GM18861 (cell line): ENCODE results near the gene KLK5.
"Not testable (repeated sequence)": the region's sequence is repeated elsewhere in the genome, so short reads cannot be mapped to it uniquely, and the experiment has no call there.

Experiments used
- ATAC-seq: cut with Tn5 transposase; IDR thresholded peaks from one replicate; pipeline ENCODE4 v1.9.1; 2021; ENCODE audit not compliant: unreplicated experiment

Gene KLK5

DNA sequence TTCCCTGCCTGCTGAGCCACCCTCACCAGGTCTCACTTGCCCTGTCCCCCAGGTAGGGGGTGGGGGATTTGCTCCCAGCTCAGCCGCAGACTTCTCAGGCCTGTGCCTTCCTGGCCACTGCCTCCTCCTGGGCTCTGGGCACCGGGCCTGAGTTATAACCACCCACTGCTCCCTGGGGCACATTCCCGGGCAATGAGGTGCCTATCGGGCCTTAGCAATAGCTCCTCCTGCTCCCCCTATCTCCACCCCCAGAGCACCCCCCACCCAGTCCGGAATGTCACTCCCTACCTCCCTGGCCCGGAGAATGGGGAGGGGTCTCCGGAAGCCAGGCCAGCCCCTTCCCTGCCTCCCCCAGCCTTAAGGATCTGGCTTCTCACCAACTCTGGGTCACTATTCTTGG, at the start of gene KLK5:
KLK5 (minus strand) TSS at position 129 of the 400 bp plus-strand sequence. CDS start 381 bp downstream, outside the sequence.
- ATAC-seq: no peak

DNA sequence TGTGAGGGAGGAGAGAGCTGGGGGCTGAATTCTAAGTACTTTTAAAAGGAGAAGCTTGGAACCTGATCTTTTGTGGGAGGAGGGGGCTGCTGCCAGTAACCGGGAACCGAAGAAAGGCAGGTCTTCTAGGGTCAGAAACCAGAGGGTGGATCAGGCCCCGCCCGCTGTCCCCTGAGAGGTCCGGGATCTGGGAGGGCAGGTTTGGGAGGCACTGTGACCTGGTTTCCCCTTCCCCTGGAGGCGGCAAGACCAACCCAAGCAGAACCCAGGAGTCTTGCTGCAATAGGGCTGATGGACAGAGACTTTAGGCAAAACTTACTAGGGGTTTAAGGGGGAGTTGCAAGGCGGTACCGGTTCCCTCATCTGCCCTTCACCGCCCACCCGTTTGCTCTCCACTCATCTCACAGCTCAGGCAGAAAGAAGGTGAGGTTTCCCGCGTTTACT, 49.3 kb upstream of the KLK5 start:
- ATAC-seq: no peak

GRCh38 chr19:51001515-51001914, 48.7 kb upstream of the KLK5 start, which contains the start of gene KLK8:
Gene KLK8 (minus strand): TSS chr19:51001604. CDS start chr19:51001167, 437 bp downstream.
- ATAC-seq: no peak

DNA sequence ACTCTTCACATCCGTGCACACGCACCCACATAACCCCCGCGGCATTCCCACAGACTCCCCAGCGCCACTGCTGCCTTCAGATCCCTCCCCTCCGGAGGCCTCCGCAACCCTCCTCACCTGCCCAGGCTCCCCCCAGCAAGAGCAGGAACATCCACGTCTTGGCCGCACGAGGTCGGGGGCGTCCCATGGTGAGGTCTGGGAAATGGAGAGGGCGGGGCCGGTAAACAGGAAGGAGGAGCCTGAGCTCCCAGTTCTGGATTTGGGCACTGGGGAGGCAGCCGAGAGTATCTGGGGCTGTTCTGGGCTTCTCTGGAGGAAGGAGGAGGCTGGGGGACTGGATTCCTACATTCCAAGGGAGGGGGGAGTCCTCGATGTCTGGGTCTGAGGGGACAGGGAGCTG, 48.1 kb upstream of the KLK5 start:
- no peak for ATAC-seq

GRCh38 chr19:51000426-51000825, 47.6 kb upstream of the KLK5 start:
- no peak for ATAC-seq

- no peak for ATAC-seq
These were observed 45.8 kb upstream of the KLK5 start for GRCh38 chr19:50998686-50999085.

- ATAC-seq: no peak
These were observed 45.2 kb upstream of the KLK5 start for GRCh38 chr19:50998061-50998460.

DNA sequence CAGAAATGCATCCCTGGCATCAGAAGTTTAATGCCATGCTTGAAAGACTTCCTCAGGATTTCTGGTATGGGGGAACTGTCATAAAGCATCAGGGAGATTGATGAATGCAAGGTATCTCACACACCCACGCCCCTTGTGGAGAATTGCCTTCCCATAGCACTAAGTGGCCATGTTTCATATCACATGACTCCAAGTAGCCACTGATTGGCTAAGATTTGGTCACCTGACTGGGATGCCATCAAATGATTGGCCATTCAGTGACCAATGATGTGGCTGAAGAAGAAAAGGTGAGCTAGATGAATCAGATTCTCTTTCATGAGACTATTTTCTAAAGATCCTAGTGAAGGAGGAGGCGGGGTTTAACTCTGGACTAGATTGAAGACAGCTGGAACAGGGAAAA, 41.3 kb upstream of the KLK5 start:
- no peak for ATAC-seq

- ATAC-seq: no peak
These were observed 39.8 kb upstream of the KLK5 start for GRCh38 chr19:50992666-50993035.

DNA sequence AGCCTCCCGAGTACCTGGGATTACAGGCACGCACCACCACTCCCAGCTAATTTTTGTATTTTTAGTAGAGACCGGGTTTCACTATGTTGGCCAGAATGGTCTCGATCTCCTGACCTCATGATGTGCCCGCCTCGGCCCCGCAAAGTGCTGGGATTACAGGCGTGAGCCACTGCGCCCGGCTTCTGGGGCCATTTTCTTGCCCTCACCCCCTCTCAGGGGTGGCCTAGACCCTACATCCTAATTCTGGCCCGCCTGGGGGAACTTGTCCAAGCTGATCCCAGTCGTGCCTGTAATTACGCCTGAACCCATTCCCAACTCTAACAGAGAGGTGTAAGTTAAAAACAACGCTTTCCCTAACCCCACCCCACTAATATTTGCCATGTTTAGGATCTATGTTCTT, 31.6 kb upstream of the KLK5 start:
- ATAC-seq: not testable (repeated sequence)

GRCh38 chr19:50983625-50984292, 30.9 kb upstream of the KLK5 start, which contains the start of gene KLK7:
Gene KLK7 (minus strand): TSS chr19:50983917. CDS start chr19:50982399, 1,518 bp downstream.
- no peak for ATAC-seq

GRCh38 chr19:50982186-50982585, 29.3 kb upstream of the KLK5 start:
- ATAC-seq: no peak

- ATAC-seq: no peak
These were observed 28.8 kb upstream of the KLK5 start for GRCh38 chr19:50981587-50982146.

DNA sequence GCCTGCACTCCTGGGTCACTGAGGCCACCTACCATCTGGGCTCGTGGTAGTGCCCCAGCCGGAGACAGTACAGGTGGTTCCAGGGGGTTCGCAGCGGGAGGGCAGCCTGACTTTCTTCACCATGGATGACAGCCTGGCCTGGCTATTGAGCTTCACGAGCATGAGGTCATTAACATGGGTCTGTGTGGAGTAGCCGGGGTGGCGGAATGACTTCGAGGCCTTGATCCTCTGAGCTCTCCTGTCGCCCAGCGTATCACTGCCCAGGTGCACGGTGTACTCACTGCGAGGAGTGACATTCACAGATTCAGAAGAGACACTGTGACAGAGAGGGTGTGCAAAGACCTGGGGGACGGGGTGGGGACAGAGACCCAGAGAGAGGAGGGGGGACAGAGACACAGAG, 27.4 kb upstream of the KLK5 start:
- ATAC-seq: no peak

DNA sequence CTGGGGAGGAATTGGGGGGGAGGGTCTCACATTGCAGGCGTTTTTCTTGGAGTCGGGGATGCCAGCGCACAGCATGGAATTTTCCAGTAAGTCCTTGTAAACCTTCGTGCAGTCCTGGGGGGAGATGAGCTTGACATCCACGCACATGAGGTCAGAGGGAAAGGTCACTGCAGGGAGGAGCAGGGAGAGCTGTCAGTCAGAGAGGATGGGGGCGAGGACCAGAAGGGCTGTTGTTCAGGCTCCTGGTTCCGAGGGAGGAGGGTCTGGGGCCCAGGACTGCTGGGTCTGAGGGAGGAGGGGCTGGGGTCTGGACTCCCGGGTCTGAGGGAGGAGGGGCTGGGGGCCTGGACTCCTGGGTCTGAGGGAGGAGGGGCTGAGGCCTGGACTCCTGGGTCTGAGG, 26.9 kb upstream of the KLK5 start:
- no peak for ATAC-seq

GRCh38 chr19:50978772-50979390, 26.0 kb upstream of the KLK5 start:
- no peak for ATAC-seq

- ATAC-seq: no peak
These were observed 24.8 kb upstream of the KLK5 start for GRCh38 chr19:50977626-50978025.

GRCh38 chr19:50975766-50976165, 22.9 kb upstream of the KLK5 start:
- no peak for ATAC-seq

GRCh38 chr19:50974702-50975556, 22.1 kb upstream of the KLK5 start:
- no peak for ATAC-seq

DNA sequence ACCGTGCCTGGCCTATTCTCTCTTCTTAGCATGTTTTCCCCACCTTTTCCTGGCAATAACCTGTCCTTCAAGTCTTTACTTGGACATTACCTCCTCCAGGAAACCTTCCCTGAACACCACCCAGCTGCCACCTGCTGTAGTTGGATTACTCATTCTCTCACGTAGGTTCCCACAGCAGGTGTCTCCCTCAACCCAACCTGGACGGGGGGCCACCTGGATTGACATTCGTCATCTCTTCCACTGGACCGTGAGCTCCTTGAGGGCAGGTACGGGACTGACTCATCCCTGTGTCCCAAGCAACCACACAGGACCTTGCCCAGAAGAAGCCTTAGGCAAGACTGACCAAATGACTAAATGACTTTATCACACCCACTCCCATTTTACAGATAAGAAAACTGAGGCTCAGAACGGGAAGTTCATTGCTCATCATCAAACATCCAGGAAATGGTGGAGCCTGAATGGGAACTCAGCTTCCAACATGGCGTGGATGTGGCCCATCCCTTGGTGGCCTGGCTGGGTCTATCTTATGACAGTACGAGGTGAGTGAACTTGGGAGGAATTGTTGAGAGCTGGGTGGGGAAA, 20.0 kb upstream of the KLK5 start:
- ATAC-seq: no peak

GRCh38 chr19:50969810-50970209, 17.0 kb upstream of the KLK5 start:
- not testable (repeated sequence) for ATAC-seq
